ENCODE results near the gene PRR18. TPM values are rescaled to one million over a fixed set of nuclear protein-coding genes. Genes with fewer than 3 reads are reported as not detected.

The PRR18 gene
- total RNA-seq, 1 donor from 2014 or later: not detected

DNA sequence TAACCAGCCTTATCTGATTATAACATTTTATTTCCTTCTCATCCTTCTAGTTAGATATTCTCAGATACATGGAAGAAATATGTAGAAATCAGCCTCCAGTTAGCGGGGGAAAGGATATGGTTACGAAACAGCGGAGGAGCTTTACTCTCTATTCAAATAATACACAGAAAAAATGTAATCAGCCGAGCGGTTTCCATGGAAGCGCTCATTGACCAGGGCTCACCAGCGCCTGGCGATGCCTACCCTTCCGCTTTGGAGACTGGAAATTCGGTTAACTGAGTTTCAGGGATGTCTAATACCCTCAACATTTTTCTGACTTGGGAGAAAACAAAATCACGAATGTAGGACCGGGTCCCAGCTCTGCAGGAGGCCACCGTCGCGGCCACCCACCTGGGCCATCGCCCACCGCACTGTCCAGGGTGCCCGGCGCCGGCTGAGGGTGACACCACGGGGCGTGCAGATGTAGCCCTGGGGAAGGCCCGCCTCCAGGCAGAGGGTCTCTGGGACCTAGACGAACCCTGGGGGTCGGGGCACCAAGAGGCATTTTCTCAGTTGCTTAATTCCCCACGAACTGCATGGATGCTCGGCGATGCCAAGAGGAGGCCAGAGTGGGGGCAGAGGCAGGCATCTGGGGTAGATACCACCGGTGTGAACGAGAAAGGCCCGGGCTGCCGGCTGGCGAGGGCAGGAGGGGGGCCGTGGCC, 1.7 kb downstream of the PRR18 start:
- DNase-seq (ENCODE audit: low spot score): no peak

DNA sequence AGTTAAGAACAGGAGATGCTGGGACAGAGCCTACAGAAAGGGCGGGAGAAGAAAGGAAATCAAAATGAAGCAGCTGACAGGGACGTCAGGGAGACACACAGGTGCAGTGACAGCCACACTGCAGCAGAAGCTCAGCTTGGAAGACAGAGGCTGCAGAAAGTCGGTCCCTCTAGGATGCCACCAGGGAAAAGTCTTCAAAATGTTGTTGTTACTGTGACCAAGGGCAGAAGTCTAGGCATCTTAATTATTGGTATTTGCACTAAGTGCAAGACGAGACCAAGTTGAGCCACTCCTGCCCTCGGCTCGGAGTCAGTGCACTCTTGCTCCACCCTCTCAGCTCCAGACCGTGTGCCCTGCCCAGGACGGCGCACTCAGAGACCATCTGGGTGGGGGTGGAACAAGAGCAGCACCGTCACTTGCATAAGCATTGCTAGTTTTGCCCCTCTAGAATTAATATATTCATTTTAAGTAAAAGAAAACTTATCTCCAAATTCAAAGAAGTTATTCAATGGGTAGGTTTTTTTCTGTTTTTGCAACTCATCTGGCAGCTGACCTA, 2.6 kb downstream of the PRR18 start:
- no peak for DNase-seq (ENCODE audit: low spot score)

DNA sequence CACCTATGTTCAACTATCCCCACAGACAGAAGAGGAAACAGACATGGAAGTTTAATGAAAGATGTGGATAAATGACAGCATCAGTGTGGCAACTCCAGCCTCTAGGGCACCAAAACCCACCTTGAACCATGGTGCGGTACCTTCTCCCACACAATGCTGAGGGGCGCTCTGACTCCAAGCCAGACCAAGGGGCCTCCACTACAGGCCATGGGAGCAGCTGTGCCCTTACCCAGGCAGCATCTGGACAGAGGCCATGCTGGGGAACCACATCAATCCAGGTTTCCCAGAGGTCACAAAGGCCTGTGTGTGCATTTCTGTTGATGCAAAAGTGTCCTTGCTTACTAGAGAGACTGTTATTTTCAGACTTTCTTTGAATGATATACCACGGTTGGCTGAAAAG, 4.1 kb downstream of the PRR18 start:
- DNase-seq (ENCODE audit: low spot score): no peak

DNA sequence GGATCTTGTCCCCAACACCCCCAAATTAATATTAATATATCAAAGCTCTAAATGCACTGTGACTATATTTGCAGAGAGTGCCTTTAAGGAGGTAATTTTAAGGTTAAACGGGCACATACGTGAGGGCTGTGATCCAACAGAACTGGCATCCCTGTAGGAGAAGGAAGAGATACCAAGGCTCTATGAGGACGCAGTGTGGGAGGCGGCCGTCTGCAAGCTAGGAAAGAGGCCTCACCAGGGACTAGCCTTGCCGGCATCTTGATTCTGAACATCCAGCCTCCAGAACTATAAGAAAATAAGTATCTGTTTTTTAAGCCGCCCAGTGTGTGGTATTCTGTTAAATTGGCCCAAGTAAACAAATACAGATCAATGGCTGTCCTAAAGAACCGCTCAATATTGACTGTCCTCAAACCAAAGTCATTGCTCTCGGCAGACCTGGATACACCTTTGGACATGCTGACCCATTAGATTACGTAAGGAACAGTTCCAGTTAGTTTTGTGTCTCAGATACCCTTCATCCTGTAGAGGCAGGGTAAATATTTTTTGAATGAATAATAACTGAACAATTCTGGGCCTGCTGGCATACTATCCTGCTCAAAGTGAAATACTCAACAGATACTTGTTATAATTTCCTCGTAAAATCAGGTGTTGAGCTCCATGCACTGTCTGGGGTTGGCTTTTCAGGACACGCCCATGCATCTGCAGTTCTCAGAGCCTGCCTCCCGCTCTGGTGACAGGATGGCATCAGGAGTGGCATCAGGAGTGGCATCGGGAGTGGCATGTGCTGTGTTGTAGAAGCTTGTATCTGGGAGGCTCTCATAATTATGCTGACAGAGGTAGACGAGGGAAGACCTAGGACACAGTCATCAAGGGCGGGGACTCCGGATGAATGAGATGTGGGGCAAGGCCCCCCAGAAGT, 6.3 kb downstream of the PRR18 start:
- no peak for DNase-seq (ENCODE audit: low spot score)

DNA sequence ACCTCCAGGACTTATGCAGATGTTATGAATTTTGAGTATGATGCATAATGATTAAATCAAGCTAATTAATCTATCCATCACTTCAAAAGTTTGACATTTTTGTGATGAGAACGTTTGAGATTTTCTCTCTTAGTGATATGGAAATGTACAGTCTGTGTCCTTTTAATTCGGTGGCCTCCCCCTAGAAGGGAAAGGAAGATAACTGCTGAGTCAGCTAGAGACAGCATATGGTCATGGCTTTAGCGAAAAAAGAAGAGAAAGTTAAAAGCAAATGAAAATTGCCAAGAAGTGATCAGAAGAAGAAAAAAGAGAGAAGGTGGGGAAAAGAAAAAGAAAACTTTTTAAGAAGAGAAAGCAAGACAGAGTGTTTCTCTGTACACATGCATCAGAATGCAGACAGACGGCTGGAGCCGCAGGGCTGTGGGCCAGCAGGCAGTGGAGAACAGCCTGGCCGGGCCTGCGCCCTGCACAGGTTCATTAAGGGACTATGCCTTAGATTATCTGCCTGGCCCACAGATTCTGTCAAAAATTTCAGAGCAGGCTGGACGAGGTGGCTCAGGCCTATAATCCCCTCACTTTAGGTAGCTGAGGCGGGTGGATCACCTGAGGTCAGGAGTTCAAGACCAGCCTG, 7.7 kb downstream of the PRR18 start:
- DNase-seq (ENCODE audit: low spot score): no peak

DNA sequence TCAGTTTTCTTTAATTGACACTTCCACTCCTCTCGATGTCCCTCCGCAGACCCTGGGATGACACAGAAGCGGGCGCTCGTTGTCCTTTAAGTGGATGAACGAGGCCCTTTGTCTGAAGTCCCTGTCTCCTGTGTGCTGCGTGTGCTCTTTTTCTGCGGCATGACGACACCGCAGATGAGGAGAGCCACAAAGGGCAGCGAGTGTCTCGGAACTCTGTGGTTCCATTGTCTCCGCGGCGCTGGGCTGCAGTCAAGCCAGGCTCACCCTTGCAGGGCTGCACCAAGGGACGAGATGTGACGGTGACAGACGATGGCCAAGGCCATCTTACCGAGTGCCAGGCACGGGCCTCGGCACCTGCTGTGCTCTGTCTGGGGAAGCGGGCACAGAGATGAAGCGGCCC, 10.6 kb downstream of the PRR18 start:
- no peak for DNase-seq (ENCODE audit: low spot score)

DNA sequence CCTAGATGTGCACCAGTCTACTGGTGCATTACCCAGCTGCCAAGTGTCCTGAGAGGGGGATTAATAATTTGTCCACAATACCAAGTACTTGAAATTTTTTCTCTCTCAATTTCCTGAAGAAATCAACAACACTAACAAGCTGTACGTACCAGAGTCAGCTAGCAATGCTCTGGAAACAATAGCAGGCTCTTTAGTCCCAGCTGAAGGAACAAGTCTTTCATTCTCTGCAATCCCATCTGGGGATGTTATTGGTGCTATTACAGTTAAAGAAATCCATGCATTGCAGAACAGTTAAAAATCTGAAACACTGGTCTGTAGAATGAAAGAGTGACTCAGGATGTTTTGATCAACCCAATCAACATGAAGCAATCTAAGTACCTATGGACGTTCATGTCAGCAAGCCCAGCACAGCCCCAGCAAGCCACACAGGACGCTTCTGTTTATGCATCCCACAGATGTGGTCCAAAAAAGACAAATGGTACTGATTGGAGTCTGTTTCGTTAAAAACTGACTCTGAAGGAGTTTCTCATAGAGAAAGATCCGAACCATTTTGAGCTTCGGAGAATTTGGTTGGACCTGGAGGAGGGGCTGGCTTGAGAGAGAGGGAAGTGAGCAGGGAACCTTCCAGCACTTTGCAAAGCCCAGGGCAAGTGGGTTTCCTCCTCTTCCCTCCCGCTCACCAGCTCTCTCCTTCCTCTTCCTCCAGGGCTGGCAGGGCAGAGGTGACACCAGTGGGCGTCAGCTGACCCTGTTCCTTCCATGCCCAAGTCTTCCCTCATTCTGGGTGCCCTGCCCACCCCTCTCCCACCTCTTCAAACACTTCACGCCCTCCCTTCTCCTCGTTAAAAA, 11.9 kb downstream of the PRR18 start:
- DNase-seq (ENCODE audit: low spot score): no peak

DNA sequence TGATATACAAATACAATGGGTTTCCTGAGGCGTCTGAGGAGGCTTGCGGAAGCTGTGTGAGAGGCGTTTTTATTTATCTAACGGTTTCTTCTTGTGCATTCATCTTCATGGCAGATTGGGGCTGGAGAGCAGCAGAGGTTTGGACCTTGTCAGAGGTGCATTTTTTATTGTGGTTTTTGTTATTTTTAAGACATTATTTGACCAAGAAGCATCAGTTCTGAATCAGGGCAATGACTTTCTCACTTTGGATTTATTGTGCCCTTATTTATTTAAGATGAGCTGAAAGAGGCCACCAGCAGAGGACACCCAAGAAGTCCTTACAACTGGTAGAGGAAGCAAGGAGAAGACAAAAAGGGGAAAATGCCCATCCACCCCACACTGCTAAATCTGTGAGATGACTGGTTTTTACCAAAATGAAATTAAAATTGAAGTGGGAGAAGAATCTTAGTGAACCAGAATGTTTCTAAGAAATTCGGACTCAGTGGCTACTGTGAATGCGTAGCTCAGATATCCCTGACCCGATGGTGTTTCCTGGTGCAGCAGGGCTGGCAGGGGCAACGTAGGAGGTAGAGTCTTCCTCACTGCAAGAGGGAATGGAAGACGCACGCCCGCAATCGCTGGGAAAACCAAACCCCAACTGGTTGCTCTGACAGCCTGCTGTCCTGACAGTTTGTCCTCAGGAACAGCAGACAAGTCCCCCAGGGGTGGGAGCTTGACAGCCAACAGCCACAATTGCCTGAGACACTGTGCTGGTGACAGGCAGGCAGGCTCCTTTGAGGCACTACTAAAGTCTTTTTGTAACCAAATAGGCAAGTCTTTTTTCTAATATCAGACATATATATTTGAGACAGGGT, 14.2 kb downstream of the PRR18 start:
- DNase-seq (ENCODE audit: low spot score): no peak

DNA sequence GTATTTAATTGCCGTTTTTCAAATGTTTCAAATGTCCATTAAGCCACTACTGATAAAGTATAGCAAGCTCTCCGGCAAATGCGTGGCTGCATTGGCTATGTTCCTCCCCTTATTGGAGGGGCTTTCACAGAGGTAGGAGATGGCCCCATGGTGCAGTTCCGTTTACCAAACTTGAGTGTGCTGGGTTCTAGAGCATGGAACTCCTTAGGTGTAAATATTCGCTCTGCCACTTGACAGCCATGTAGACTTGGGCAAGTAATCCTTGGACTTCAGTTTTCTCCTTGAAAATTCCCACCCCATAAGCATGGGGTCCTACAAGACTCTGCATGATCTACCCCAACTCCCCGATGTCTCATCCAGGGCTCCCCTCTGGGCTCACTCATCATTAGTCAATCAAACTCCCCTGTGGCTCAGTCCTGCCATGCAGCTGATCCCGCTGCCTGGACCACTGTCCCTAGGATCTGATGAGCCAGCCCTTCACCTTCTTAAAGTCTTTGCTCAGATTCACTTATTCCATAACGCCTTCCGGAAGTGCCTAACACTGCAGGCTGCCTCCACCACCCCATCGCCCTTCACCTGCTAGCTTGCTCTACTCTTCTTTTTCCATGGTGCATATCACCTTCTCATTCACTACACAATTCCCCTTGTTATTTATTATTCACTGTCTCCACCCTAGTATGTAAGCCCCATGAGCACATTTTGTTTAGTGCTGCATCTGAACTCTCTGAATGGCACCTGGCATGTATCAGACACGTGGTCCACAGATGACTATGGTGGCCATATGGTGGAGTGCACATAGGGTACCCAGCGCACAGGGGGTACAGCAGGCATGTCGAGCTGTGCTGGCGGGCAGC, 18.8 kb downstream of the PRR18 start:
- DNase-seq (ENCODE audit: low spot score): no peak

DNA sequence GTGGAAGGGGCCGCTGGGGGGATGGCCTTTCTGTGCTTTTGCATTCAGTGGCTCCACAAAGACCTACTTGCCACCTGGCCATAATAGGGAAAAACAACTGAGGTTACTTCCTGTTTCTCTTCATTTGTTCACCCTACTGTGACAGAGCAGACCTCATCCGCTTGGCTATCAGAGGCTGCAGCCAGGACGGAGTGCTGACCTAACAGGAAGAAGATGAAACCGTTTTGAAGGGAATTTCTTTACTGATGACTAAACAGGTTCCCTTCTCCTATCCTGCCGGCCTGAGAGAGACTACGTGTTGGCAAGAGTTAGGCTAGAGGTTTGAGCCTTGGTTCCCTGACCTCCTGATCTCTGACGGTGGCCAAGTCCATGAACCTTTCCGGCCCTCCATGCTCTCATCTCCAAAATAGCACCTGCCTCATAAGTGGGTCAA, 21.3 kb downstream of the PRR18 start:
- DNase-seq (ENCODE audit: low spot score): no peak

DNA sequence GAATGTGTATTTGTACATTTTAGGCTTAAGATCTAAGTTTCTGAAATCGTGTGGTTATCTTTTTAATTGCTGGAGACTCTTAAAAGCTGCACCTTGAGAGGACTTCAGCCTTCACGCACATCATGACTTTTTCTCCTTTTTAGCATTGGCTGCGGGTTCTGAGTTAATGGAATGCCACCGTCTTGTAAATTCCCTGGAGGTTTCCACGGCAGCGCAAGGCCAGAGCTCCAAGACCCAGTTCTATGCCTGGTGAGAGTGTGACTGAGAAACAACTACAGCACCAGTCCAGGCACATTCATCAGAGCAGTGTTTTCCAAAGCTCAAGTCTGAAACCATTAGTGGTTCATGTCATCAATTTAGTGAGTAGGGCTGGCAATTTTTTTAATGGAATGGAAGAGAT, 23.0 kb downstream of the PRR18 start:
- DNase-seq (ENCODE audit: low spot score): no peak

DNA sequence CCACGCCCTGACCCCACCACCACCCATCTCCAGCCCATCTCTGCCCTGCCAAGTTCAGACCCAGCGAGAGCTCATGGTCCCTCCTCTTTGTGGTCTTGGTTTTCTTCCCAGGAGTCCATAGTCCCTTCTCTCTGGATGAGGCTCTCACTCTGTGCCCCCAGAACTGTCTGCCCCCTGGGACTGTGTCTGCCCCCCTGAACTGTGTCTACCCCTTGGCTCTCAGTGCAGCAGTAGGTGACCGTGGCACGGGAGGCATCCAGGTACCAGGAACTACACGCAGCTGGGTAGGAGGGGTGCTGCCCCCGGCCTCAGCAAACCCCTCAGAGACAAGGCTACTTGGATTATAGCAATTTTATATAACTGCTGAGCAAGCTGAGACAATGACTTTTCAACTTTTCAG, 23.6 kb downstream of the PRR18 start:
- DNase-seq (ENCODE audit: low spot score): no peak

DNA sequence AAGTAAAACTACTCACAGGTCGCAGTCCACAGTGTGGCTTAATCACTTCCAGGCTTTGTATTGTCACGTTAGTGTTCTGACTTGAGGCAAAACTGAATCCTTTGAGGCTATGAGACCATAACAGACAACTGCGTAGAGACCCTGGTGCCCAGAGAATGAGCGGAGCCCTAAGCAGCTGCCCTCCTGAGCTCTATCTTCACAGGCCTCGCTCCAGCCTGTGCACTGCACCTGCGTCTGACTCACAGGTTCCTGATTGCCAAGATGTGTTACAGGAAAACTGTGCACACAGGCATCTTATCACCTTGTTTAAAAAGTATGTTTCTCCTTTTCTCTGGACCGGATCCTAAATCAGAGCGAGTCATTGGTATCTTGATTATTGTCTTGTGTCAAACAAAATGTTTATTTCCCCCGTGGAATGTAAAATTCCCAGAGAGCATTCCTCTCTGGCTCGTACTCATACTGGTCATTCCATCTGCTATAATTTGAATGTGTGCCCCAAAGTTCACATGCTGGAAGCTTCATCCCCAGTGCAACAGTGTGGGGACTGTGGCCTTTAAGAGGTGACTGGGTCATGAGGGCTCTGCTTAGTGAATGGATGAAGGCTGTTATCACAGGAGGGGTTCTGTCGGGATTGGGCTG, 25.7 kb downstream of the PRR18 start:
- no peak for DNase-seq (ENCODE audit: low spot score)

DNA sequence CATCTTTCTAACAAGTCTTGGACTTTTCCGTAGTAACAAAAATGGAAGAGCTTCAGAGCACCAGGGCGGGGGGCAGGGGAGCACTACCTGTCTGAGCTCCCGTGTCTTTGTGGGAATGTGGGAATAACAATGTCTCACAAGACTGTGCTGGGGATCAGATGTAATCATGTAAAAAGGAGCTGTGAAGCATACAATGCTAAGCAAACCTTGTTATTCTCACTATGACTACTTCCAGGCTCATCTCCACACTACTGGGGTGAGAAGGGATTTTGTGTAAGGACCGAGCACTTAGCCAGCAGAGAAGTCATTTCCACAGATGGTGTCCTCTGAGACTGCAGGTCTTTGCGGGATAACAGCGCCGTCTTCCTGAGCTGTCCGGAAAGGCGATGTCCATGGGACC, 27.1 kb downstream of the PRR18 start:
- no peak for DNase-seq (ENCODE audit: low spot score)

DNA sequence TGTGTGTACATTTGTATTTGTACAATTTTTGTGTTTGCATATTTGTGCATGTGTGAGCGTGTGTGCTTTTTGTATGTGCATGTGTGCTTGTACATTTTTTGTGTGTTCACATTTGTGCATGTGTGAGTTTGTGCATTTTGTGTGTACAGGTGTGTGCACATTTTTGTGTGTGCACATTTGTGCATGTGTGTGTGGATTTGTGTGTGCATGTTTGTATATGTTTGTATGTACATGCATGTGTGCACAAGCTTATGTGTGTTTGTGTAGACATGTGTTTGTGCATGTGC, 28.9 kb downstream of the PRR18 start:
- DNase-seq (ENCODE audit: low spot score): no peak

DNA sequence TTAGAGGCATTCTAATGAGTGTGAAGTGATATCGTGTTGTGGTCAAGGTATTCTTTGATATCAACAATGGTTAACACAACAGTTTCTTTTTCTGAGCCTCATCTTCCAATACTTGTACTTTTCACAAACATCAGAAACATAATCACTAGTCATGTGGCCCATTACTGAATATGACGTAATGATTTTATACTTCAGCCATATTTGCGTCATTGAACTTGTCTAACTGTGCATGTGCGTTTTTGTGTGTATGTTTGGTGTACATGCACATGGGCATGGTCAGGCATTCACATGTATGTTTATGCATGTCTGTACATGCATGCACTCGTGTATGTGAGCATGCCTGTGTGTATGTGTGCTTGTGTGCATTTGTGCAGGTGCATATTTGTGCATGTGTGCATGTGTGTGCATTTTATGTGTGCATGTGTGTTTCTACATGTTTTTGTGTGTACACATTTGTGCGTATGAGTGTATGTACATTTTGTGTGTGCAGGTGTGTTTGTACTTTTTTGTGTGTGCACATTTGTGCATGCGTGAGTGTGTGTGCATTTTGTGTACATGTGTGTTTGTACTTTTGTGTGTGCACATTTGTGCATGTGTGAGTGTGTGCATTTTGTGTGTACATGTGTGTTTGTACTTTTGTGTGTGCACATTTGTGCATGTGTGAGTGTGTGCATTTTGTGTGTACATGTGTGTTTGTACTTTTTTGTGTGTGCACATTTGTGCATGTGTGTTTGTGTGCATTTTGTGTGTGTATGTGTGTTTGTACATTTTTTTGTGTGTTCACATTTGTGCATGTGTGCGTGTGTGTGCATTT, 29.4 kb downstream of the PRR18 start:
- DNase-seq (ENCODE audit: low spot score): no peak

DNA sequence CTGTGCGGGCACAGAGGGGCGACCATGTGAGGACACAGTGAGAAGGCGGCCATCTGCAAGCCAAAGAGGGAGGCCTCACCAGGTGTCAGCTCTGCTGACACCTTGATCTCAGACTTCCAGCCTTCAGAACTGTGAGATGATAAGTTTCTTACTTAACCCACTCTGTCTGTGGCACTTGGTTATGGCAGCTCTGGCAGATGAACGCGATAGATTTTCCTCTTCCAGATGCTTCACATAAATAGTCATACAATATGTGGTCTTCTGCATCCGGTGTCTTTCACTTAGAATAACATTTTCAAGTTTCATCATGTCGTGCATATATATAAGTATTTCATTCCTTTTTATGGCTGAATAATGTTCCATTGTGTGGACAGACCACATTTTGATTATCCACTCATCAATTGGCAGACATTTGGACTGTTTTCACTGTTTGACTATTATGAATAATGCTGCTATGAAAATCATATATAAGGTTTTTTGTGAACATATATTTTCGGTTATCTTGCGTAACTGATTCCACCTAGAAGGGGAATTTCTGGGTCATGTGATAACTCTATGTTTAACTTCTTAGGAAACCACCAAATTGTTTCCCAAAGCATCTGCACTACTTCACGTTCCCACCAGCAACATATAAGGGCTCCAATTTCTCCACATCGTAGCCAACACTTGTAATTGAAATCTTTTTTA, 30.2 kb downstream of the PRR18 start:
- DNase-seq (ENCODE audit: low spot score): no peak

DNA sequence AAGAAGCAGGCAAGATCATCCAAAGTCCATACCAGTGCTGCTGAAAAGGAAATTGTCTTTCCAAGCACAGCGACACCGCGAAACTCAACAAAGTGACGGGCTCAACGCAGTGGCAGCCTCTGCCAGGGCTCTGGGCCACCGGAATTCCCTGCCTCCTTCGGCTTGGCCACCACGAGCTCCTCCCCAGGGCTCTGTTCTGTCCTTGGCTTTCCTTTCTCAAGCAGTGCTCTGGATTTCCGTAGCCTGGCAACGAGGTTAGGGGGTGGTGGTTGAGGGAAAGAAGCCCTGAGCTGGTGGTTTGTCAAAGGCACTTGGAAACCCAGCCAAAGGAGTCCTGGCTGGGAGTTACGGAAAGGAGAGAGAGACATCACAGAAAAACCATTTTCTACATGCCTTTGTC, 31.2 kb downstream of the PRR18 start:
- no peak for DNase-seq (ENCODE audit: low spot score)

All from mucosa of gallbladder (tissue), 1 donor.